ENCODE results near the gene HPS4.

DNA sequence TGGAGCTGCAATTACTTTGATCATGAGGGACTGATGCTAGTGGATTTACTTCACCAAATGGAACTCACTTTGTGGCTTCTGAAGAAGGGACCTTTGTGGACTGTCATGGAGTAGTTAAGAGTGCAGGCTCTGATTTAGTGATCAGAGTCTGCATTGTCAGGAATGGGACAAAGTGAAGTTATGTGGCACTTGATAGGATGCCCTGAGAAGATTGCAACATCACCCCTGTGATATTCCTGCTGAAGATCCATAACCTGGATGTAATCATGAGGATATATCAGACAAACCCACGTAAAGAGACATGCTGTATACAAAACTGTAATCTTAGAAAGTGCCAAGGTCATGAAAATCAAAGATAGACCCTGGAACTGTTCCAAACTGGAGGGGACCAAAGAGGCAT lies 30.3 kb upstream of the HPS4 start:
- TF ChIP-seq, protein P1, sequence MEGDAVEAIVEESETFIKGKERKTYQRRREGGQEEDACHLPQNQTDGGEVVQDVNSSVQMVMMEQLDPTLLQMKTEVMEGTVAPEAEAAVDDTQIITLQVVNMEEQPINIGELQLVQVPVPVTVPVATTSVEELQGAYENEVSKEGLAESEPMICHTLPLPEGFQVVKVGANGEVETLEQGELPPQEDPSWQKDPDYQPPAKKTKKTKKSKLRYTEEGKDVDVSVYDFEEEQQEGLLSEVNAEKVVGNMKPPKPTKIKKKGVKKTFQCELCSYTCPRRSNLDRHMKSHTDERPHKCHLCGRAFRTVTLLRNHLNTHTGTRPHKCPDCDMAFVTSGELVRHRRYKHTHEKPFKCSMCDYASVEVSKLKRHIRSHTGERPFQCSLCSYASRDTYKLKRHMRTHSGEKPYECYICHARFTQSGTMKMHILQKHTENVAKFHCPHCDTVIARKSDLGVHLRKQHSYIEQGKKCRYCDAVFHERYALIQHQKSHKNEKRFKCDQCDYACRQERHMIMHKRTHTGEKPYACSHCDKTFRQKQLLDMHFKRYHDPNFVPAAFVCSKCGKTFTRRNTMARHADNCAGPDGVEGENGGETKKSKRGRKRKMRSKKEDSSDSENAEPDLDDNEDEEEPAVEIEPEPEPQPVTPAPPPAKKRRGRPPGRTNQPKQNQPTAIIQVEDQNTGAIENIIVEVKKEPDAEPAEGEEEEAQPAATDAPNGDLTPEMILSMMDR (IDR thresholded peaks at IDR 0.05; ENCODE audit: low read depth, low read length, poor library complexity, severe bottlenecking), result no peak
- TF ChIP-seq EZH2phosphoT487 (IDR thresholded peaks at IDR 0.05; ENCODE audit: borderline replicate concordance, low read length), result no peak
